ENCODE data around the gene OR13C9. TPM values are rescaled to one million over a fixed set of nuclear protein-coding genes. Genes with fewer than 3 reads are reported as not detected.

OR13C9 gene
- total and polyA plus RNA-seq, 10 of the 15 experiments (the other 5 are each of a cell fraction or from before 2014, with no cell fraction given): not detected

DNA sequence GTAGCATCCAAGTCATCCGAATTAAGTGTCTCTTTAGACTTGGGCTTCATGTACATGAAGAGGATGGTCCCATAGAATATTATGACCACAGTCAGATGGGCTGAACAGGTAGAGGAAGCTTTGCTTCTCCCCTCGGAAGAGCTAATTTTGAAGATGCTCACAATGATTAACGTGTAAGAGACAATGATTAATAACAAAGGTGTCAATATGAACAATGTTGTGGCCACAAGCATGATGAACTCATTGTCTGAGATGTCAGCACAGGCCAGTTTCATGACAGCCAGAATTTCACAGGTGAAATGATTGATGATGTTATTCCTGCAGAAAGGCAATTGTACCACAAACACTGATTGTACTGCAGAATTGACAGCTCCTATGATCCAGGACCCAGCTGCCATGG is 13.2 kb downstream of the OR13C9 start (continued):
- TF ChIP-seq, protein P1, sequence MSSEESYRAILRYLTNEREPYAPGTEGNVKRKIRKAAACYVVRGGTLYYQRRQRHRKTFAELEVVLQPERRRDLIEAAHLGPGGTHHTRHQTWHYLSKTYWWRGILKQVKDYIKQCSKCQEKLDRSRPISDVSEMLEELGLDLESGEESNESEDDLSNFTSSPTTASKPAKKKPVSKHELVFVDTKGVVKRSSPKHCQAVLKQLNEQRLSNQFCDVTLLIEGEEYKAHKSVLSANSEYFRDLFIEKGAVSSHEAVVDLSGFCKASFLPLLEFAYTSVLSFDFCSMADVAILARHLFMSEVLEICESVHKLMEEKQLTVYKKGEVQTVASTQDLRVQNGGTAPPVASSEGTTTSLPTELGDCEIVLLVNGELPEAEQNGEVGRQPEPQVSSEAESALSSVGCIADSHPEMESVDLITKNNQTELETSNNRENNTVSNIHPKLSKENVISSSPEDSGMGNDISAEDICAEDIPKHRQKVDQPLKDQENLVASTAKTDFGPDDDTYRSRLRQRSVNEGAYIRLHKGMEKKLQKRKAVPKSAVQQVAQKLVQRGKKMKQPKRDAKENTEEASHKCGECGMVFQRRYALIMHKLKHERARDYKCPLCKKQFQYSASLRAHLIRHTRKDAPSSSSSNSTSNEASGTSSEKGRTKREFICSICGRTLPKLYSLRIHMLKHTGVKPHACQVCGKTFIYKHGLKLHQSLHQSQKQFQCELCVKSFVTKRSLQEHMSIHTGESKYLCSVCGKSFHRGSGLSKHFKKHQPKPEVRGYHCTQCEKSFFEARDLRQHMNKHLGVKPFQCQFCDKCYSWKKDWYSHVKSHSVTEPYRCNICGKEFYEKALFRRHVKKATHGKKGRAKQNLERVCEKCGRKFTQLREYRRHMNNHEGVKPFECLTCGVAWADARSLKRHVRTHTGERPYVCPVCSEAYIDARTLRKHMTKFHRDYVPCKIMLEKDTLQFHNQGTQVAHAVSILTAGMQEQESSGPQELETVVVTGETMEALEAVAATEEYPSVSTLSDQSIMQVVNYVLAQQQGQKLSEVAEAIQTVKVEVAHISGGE (CRISPR knock-in tag; IDR thresholded peaks at IDR 0.05): no peak
- TF ChIP-seq SIN3A (IDR thresholded peaks at IDR 0.05; ENCODE audit: low read depth, low read length): no peak
- TF ChIP-seq, protein P2, sequence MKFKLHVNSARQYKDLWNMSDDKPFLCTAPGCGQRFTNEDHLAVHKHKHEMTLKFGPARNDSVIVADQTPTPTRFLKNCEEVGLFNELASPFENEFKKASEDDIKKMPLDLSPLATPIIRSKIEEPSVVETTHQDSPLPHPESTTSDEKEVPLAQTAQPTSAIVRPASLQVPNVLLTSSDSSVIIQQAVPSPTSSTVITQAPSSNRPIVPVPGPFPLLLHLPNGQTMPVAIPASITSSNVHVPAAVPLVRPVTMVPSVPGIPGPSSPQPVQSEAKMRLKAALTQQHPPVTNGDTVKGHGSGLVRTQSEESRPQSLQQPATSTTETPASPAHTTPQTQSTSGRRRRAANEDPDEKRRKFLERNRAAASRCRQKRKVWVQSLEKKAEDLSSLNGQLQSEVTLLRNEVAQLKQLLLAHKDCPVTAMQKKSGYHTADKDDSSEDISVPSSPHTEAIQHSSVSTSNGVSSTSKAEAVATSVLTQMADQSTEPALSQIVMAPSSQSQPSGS (IDR thresholded peaks at IDR 0.05; ENCODE audit: low read length): no peak
- no peak for TF ChIP-seq FOXM1 (IDR thresholded peaks at IDR 0.05; ENCODE audit: low read depth, low read length)
- TF ChIP-seq MEF2B (IDR thresholded peaks at IDR 0.05; ENCODE audit: partially characterized antibody, poor library complexity, severe bottlenecking): no peak
- TF ChIP-seq GATAD2B (conservative IDR thresholded peaks at IDR 0.05; ENCODE audit: low read depth): no peak
- TF ChIP-seq, protein P3, sequence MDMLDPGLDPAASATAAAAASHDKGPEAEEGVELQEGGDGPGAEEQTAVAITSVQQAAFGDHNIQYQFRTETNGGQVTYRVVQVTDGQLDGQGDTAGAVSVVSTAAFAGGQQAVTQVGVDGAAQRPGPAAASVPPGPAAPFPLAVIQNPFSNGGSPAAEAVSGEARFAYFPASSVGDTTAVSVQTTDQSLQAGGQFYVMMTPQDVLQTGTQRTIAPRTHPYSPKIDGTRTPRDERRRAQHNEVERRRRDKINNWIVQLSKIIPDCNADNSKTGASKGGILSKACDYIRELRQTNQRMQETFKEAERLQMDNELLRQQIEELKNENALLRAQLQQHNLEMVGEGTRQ (IDR thresholded peaks at IDR 0.05; ENCODE audit: borderline replicate concordance, low read depth, low read length): no peak
- no peak for TF ChIP-seq NR2C1 (IDR thresholded peaks at IDR 0.05)
- TF ChIP-seq, protein P4, sequence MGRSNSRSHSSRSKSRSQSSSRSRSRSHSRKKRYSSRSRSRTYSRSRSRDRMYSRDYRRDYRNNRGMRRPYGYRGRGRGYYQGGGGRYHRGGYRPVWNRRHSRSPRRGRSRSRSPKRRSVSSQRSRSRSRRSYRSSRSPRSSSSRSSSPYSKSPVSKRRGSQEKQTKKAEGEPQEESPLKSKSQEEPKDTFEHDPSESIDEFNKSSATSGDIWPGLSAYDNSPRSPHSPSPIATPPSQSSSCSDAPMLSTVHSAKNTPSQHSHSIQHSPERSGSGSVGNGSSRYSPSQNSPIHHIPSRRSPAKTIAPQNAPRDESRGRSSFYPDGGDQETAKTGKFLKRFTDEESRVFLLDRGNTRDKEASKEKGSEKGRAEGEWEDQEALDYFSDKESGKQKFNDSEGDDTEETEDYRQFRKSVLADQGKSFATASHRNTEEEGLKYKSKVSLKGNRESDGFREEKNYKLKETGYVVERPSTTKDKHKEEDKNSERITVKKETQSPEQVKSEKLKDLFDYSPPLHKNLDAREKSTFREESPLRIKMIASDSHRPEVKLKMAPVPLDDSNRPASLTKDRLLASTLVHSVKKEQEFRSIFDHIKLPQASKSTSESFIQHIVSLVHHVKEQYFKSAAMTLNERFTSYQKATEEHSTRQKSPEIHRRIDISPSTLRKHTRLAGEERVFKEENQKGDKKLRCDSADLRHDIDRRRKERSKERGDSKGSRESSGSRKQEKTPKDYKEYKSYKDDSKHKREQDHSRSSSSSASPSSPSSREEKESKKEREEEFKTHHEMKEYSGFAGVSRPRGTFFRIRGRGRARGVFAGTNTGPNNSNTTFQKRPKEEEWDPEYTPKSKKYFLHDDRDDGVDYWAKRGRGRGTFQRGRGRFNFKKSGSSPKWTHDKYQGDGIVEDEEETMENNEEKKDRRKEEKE (IDR thresholded peaks at IDR 0.05): no peak
- no peak for TF ChIP-seq ZZZ3 (IDR thresholded peaks at IDR 0.05; ENCODE audit: control insufficient read depth, insufficient read length, low read depth)
- peak; percentile 68 for TF ChIP-seq JUNB (IDR thresholded peaks at IDR 0.05)
- no peak for TF ChIP-seq RAD21 (IDR thresholded peaks at IDR 0.05; ENCODE audit: insufficient read depth, low read depth, low read length)
- TF ChIP-seq DPF2 (IDR thresholded peaks at IDR 0.05): peak; percentile 88
- TF ChIP-seq, protein P5, sequence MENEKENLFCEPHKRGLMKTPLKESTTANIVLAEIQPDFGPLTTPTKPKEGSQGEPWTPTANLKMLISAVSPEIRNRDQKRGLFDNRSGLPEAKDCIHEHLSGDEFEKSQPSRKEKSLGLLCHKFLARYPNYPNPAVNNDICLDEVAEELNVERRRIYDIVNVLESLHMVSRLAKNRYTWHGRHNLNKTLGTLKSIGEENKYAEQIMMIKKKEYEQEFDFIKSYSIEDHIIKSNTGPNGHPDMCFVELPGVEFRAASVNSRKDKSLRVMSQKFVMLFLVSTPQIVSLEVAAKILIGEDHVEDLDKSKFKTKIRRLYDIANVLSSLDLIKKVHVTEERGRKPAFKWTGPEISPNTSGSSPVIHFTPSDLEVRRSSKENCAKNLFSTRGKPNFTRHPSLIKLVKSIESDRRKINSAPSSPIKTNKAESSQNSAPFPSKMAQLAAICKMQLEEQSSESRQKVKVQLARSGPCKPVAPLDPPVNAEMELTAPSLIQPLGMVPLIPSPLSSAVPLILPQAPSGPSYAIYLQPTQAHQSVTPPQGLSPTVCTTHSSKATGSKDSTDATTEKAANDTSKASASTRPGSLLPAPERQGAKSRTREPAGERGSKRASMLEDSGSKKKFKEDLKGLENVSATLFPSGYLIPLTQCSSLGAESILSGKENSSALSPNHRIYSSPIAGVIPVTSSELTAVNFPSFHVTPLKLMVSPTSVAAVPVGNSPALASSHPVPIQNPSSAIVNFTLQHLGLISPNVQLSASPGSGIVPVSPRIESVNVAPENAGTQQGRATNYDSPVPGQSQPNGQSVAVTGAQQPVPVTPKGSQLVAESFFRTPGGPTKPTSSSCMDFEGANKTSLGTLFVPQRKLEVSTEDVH (IDR thresholded peaks at IDR 0.05; ENCODE audit: low read depth, partially characterized antibody): no peak

All from GM12878 (cell line).